ENCODE measurements around the gene DDX55.
"Not testable (repeated sequence)": the region's sequence is repeated elsewhere in the genome, so short reads cannot be mapped to it uniquely, and the experiment has no call there.

The DDX55 gene

GRCh38 chr12:123601602-123602489 lies at the start of gene DDX55:
DDX55 (plus strand) TSS chr12:123602099; CDS start chr12:123602149, 50 bp downstream.
- peak; percentile 91 for DNase-seq

GRCh38 chr12:123554136-123554535 lies 47.8 kb upstream of the DDX55 start:
- not testable (repeated sequence) for DNase-seq

GRCh38 chr12:123554843-123555242 lies 47.1 kb upstream of the DDX55 start:
- not testable (repeated sequence) for DNase-seq

- not testable (repeated sequence) for DNase-seq
These were observed 43.4 kb upstream of the DDX55 start for GRCh38 chr12:123558487-123558886.

GRCh38 chr12:123559468-123559867 lies 42.4 kb upstream of the DDX55 start:
- DNase-seq = no peak

GRCh38 chr12:123571343-123571813 lies 30.5 kb upstream of the DDX55 start:
- no peak for DNase-seq

GRCh38 chr12:123572391-123572790 lies 29.5 kb upstream of the DDX55 start:
- no peak for DNase-seq

- DNase-seq = no peak
These were observed 28.0 kb upstream of the DDX55 start for GRCh38 chr12:123573870-123574269.

GRCh38 chr12:123576611-123577010 lies 25.3 kb upstream of the DDX55 start:
- no peak for DNase-seq

GRCh38 chr12:123578243-123578642 lies 23.7 kb upstream of the DDX55 start:
- no peak for DNase-seq

GRCh38 chr12:123578829-123579228 lies 23.1 kb upstream of the DDX55 start:
- not testable (repeated sequence) for DNase-seq

- DNase-seq = no peak
These were observed 21.1 kb upstream of the DDX55 start for GRCh38 chr12:123580772-123581171.

- no peak for DNase-seq
These were observed 10.0 kb upstream of the DDX55 start for GRCh38 chr12:123591702-123592481.

GRCh38 chr12:123595729-123596128 lies 6.2 kb upstream of the DDX55 start:
- no peak for DNase-seq

GRCh38 chr12:123597100-123597499 lies 4.8 kb upstream of the DDX55 start:
- DNase-seq = no peak

GRCh38 chr12:123598522-123598921 lies 3.4 kb upstream of the DDX55 start:
- DNase-seq = no peak

GRCh38 chr12:123599310-123599709 lies 2.6 kb upstream of the DDX55 start:
- DNase-seq = no peak

GRCh38 chr12:123599721-123600120 lies 2.2 kb upstream of the DDX55 start:
- DNase-seq = no peak

GRCh38 chr12:123602651-123603195 lies 824 bp downstream of the DDX55 start:
- DNase-seq = no peak

- DNase-seq = not testable (repeated sequence)
These were observed 1.6 kb downstream of the DDX55 start for GRCh38 chr12:123603495-123603894.

- DNase-seq = no peak
These were observed 5.9 kb downstream of the DDX55 start for GRCh38 chr12:123607756-123608155.

- no peak for DNase-seq
These were observed 6.3 kb downstream of the DDX55 start for GRCh38 chr12:123608182-123608581.

- DNase-seq = no peak
These were observed 12.2 kb downstream of the DDX55 start for GRCh38 chr12:123614110-123614509.

Data from NCI-H774 (cell line).